Uterus (tissue), 2 donors: ENCODE data around the gene ZBTB12.

Source experiments
- POLR2A ChIP-seq, 2 donors: fragments of 450-650 bp; IDR thresholded peaks; one replicate each; pipeline ENCODE4 v1.6.1; 2016; ENCODE audit warnings: antibody characterized with exemption in 2 of 2, mild to moderate bottlenecking in 1 of 2, moderate library complexity in 1 of 2
- TF ChIP-seq, protein P1 (sequence below), 4 experiments: fragments of 200-600 bp in 2 of 4; fragments of 450-650 bp in 2 of 4; sonication (generic) in 2 of 4; IDR thresholded peaks; one replicate each; pipeline ENCODE4 v1.5.1; 2016 to 2019; ENCODE audit warnings: antibody characterized with exemption in 4 of 4, mild to moderate bottlenecking in 2 of 4, moderate library complexity in 1 of 4

DNA sequence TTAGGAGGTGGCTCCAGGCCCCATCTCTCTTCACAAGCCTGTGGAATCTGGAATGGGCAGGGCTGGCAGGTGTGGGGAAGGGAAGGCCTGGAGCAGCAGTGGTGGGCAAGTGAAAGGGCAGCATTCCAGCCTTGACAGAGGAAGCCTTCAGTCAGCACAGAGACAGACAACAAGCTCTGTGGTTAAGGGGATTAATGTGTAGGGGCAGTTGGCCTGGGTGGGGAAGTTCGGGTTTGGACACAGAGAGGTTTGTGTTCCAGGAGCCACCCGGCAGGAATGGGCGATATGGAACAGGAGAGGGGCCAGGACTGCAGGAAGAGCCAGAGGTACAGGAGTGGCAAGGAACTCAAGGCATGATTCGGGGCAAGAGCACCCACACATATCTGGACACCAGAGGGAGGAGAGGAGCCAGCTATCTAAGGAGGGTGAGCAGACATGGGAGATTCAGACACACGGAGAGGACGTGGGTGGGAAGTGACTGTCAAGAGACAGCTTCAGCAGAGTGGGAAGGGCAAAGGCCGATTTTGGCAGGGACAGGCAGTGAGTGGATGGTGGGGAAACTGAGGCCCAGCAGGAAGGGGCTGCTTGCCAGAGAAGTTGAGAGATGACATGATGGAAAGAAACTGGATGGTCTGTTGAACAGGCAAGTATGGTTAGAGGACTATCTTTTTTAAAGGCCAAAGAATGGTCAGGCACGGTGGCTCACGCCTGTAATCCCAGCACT, 20.6 kb downstream of the ZBTB12 start:
- TF ChIP-seq, protein P1, sequence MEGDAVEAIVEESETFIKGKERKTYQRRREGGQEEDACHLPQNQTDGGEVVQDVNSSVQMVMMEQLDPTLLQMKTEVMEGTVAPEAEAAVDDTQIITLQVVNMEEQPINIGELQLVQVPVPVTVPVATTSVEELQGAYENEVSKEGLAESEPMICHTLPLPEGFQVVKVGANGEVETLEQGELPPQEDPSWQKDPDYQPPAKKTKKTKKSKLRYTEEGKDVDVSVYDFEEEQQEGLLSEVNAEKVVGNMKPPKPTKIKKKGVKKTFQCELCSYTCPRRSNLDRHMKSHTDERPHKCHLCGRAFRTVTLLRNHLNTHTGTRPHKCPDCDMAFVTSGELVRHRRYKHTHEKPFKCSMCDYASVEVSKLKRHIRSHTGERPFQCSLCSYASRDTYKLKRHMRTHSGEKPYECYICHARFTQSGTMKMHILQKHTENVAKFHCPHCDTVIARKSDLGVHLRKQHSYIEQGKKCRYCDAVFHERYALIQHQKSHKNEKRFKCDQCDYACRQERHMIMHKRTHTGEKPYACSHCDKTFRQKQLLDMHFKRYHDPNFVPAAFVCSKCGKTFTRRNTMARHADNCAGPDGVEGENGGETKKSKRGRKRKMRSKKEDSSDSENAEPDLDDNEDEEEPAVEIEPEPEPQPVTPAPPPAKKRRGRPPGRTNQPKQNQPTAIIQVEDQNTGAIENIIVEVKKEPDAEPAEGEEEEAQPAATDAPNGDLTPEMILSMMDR (IDR thresholded peaks at IDR 0.05): no peak
- no peak for TF ChIP-seq POLR2A (IDR thresholded peaks at IDR 0.05)
